ENCODE measurements around the gene RALGAPA1.
"Not testable (repeated sequence)": the region's sequence is repeated elsewhere in the genome, so short reads cannot be mapped to it uniquely, and the experiment has no call there.

Gene RALGAPA1

DNA sequence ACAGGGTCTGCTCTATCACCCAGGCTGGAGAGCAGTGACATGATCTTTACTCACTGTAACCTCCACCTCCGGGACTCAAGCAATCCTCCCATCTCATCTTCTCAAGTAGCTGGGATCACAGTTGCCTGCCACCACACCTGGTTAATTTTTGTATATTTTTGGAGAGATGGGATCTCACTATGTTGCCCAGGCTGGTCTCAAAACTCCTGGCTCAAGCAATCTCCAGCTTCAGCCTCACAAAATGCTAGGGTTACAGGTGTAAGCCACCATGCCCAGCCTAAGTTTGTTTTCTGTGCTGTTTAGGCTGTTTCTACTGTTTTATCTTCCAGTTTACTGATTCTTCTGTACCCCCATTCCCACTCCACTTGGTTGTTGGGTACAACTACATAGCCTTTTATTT is 208.8 kb downstream of the RALGAPA1 start:
- H3K4me3 ChIP-seq (ENCODE audit: low read depth in 1 of 2, low read length in 1 of 2): no peak overlapping the region
- H3K36me3 ChIP-seq: peaks cover 8% of the 10 kb centered on the region
- TF ChIP-seq, protein P1, sequence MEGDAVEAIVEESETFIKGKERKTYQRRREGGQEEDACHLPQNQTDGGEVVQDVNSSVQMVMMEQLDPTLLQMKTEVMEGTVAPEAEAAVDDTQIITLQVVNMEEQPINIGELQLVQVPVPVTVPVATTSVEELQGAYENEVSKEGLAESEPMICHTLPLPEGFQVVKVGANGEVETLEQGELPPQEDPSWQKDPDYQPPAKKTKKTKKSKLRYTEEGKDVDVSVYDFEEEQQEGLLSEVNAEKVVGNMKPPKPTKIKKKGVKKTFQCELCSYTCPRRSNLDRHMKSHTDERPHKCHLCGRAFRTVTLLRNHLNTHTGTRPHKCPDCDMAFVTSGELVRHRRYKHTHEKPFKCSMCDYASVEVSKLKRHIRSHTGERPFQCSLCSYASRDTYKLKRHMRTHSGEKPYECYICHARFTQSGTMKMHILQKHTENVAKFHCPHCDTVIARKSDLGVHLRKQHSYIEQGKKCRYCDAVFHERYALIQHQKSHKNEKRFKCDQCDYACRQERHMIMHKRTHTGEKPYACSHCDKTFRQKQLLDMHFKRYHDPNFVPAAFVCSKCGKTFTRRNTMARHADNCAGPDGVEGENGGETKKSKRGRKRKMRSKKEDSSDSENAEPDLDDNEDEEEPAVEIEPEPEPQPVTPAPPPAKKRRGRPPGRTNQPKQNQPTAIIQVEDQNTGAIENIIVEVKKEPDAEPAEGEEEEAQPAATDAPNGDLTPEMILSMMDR (IDR thresholded peaks at IDR 0.05): no peak
- H3K4me1 ChIP-seq (ENCODE audit: control insufficient read depth in 1 of 2, insufficient read depth in 1 of 2, low read depth in 1 of 2, low read length in 1 of 2): no peaks in the 10 kb centered on the region
- H3K27ac ChIP-seq: no peak overlapping the region
- H3K27me3 ChIP-seq: no peaks in the 10 kb centered on the region
- H3K9me3 ChIP-seq: no peaks in the 10 kb centered on the region

DNA sequence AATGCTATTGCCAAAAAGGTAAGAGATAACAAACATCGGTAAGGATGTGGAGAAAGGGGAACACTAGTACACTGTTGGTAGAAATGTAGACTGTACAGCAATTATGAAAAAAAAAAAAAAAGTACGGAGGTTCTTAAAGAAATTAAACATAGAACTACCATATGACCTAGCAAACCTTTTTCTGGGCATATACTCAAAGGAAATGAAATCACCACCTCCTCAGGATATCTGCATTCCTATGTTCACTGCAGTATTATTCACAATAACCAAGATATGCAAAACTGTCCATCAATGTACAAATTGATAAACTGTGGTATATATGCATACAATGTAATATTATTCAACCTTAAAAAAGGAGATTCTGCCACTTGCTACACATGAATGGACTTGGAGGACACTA is 214.5 kb downstream of the RALGAPA1 start:
- H3K9me3 ChIP-seq: no peaks in the 10 kb centered on the region
- no peak overlapping the region for H3K27ac ChIP-seq
- no peaks in the 10 kb centered on the region for H3K4me1 ChIP-seq (ENCODE audit: control insufficient read depth in 1 of 2, insufficient read depth in 1 of 2, low read depth in 1 of 2, low read length in 1 of 2)
- no peaks in the 10 kb centered on the region for H3K36me3 ChIP-seq
- H3K4me3 ChIP-seq (ENCODE audit: low read depth in 1 of 2, low read length in 1 of 2): no peak overlapping the region
- no peaks in the 10 kb centered on the region for H3K27me3 ChIP-seq
- TF ChIP-seq, protein P1 (IDR thresholded peaks at IDR 0.05): no peak

DNA sequence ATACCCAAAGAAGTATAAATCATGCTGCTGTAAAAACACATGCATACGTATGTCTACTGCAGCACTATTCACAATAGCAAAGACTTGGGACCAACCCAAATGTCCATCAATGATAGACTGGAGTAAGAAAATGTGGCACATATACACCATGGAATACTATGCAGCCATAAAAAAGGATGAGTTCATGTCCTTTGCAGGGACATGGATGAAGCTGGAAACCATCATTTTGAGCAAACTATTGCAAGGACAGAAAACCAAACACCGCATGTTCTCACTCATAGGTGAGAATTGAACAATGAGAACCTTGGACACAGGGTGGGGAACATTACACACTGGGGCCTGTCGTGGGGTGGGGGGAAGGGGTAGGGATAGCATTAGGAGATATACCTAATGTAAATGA is 221.7 kb downstream of the RALGAPA1 start:
- H3K4me3 ChIP-seq (ENCODE audit: low read depth in 1 of 2, low read length in 1 of 2); H3K27ac ChIP-seq; H3K27me3 ChIP-seq; H3K36me3 ChIP-seq; H3K4me1 ChIP-seq (ENCODE audit: control insufficient read depth in 1 of 2, insufficient read depth in 1 of 2, low read depth in 1 of 2, low read length in 1 of 2); H3K9me3 ChIP-seq: not testable (repeated sequence)

DNA sequence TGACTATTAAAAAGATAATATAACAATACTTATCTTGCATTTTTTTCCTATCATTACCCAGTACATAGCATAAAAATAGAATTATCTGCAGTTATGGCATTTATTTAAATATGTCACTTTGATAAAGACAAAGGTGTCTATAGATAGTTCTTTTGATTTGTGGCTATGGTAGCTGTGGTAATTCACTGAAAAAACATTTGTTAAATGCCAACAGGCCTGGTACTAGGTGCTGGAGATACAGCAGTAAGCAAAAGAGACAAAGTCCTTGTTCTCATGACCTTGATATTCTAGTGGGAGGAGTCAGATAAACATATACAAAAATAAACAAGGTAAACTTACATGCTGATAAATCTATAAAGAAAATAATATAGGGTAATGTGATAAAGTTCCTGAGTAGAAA is 230.5 kb downstream of the RALGAPA1 start:
- no peaks in the 10 kb centered on the region for H3K4me1 ChIP-seq (ENCODE audit: control insufficient read depth in 1 of 2, insufficient read depth in 1 of 2, low read depth in 1 of 2, low read length in 1 of 2)
- H3K4me3 ChIP-seq (ENCODE audit: low read depth in 1 of 2, low read length in 1 of 2): no peak overlapping the region
- H3K36me3 ChIP-seq: no peaks in the 10 kb centered on the region
- no peaks in the 10 kb centered on the region for H3K9me3 ChIP-seq
- no peak overlapping the region for H3K27ac ChIP-seq
- H3K27me3 ChIP-seq: no peaks in the 10 kb centered on the region
- TF ChIP-seq, protein P1 (IDR thresholded peaks at IDR 0.05): no peak

DNA sequence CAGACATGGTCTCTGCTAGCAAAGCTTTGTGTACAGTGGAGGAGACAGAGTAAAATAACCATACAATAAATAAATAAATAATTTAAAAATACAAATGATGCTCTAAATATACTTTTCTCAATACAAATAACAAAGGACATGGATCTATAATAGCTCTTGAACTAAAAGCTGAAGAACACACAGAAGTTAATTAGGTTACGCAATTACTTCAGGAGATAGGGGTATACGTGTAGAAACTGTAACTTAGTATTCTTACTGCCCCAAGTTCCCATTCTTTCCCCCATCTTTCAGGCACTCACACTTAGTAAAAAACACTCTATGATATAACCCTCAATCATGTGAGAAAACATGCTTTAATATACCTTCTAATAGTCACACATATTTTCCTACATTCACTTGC is 231.0 kb downstream of the RALGAPA1 start:
- Histone ChIP-seq H3K27ac (no peak overlapping the region), H3K36me3 (no peaks in the 10 kb centered on the region), H3K27me3 (no peaks in the 10 kb centered on the region), H3K4me1 (ENCODE audit: control insufficient read depth in 1 of 2, insufficient read depth in 1 of 2, low read depth in 1 of 2, low read length in 1 of 2) (no peaks in the 10 kb centered on the region), H3K9me3 (no peaks in the 10 kb centered on the region), H3K4me3 (ENCODE audit: low read depth in 1 of 2, low read length in 1 of 2) (no peak overlapping the region)
- TF ChIP-seq, protein P1 (IDR thresholded peaks at IDR 0.05): no peak

- H3K9me3 ChIP-seq: no peaks in the 10 kb centered on the region
- TF ChIP-seq, protein P1 (IDR thresholded peaks at IDR 0.05): no peak
- H3K36me3 ChIP-seq: no peaks in the 10 kb centered on the region
- no peaks in the 10 kb centered on the region for H3K27me3 ChIP-seq
- no peak overlapping the region for H3K4me3 ChIP-seq (ENCODE audit: low read depth in 1 of 2, low read length in 1 of 2)
- H3K27ac ChIP-seq: no peak overlapping the region
- no peaks in the 10 kb centered on the region for H3K4me1 ChIP-seq (ENCODE audit: control insufficient read depth in 1 of 2, insufficient read depth in 1 of 2, low read depth in 1 of 2, low read length in 1 of 2)
Measured at GRCh38 chr14:35576856-35577255, 232.2 kb downstream of the RALGAPA1 start.

All from neutrophil (primary cell).